ENCODE results near the gene ADRB1.

ADRB1 gene

GRCh38 chr10:114094795-114095194, 51.1 kb downstream of the ADRB1 start:
- DNase-seq (ENCODE audit: low read depth in 3 of 3): no peak

DNA sequence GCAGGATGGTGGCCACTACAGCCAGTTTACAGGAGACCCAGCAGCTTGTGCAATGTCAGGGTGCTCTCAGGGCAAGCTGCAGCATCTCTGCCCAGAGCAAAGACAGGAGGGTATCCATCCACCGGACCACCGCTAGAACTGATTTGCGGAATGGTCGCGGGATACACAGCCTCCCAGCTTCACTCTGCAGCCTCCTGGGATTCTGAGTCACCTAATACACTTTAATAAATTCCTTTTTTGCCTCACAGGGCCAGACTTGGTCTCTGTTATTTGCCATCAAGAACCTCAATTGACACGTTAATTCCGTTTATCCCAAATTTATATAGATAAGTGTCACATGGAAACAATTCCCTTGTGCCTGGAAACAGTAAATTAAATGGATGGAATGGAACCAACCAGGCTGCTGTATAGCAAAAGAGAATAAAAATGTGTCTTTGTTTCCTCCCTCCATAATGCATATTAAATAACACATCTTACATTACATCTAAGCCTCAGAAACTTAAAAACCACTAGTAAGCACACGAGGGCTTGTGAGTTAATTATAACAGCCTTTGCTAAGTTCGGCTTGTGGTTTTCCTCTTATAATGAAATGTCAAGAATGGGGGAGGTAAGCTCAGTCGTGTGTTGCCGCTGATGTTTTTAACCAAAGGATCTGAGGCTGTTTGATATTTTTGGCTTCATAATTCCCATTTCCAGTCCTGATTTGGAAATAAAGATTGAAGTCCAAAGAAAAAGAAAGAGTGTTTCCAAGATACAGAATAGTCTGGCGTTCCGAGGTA, 52.1 kb downstream of the ADRB1 start:
- no peak for DNase-seq (ENCODE audit: low read depth in 3 of 3)
